ENCODE measurements around the gene CLMP.
A peak's percentile ranks its signal among the peaks of the same experiment; 100 is the strongest.

CLMP gene

DNA sequence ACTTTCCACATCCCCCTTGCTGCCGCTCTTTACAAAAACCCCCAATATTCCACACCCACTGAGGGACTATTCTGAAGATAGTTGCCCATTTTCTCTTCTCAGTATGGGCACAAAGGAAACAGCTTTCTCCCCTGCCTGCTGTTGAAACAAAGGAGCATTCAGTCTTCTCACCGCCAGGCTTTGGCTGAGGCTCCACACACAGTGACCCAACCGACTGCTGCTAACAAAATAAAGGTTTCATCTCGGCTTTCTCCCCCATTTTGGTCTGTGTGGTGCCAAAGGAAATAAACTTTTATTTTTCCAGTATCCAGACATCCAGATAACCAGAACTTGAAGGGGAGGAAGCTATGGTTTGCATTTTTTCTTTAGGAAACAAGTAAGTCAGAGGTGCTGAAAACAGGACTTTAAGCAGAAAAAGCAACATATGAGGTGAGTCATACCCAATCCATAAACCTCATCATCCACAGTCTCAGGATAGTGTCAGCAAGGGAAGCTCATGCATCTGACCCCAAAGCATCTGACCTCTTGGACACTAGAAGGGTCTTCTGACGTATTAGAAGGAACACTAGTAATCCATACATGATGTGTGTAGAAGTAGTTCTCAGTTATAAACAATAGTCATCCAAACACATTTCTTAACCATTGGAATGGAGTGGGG is 6.4 kb downstream of the CLMP start:
- peak; percentile 39 for DNase-seq (ENCODE audit: low spot score)

DNA sequence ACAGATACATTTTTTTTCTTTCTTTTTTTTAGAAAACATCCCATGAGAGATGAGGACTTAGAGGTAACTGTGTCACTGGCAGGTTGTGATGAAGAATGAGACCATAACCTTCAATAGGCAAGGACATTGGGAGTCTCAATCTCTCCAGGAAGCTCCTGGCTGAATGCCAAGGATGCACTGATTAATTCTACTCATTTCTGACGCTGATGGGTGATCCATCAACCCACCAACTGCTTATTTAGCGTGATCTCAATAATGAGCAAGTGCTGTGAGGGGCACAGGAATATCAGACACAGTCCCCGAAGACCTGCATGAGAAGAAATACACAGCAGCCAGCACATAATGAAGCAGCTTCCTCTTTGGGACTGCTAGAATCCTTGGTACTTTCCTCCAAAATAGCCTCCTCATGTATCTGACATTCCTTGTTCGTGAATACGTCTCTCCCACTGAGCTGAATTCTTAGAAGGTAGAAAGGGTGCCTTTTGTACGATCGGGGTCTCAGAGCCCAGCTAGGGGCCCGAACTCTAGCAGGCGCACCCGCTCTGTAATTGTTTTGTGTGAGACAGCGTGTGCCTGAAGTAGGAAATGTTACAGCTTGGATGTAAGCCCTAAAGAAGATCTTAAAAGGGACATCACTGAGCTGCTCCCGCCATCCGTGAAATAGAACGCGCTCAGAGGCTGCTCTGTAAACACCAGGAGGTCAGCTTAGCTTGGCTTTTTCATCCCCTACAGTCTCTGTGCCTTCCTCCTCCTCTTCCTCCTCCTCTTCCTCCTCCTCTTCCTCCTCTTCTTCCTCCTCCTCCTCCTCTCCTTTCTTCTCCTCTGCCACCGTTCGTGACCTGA is 7.2 kb downstream of the CLMP start:
- DNase-seq (ENCODE audit: low spot score), result peak; percentile 7

- DNase-seq (ENCODE audit: low spot score), result no peak
Measured at GRCh38 chr11:123187248-123187647, 7.8 kb downstream of the CLMP start.

DNA sequence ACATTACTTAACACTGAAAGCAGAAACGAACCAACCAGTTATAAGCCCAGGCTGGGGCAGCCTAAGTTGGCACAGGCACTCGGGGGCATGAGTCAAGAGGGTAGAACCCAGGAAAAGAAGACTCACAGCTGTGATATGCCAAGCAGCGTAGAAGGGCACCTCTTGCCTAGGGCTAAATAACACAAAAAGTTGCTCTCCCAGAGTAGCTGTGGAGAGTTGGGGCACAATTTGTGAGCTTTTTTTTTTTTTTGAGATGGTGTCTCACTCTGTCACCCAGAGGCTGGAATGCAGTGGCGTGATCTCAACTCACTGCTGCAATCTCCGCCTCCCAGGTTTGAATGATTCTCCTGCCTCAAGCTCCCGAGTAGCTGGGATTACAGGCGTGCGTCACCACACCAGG is 8.8 kb downstream of the CLMP start:
- no peak for DNase-seq (ENCODE audit: low spot score)

DNA sequence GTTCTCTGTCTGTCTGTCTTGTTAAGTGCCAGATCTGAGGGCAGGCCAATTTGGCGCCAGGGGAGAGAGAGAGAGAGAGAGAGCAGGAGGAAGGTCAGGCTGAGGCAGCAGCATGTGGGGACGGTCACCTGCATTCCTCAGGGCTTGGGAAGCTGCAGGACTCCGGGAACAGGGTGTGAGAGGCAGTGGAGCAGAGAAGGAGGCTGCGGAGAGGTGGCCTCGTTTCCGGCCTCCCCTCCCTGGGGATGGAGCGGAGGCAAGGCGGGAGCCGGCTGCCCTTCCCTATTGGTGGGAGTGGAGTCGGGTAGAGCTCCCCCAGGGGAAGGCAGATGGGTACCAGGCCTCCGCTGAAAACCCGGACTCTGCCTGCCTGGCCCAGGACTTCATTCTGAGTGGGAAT is 9.7 kb downstream of the CLMP start:
- no peak for DNase-seq (ENCODE audit: low spot score)

- no peak for DNase-seq (ENCODE audit: low spot score)
Measured at GRCh38 chr11:123184531-123184930, 10.5 kb downstream of the CLMP start.

DNA sequence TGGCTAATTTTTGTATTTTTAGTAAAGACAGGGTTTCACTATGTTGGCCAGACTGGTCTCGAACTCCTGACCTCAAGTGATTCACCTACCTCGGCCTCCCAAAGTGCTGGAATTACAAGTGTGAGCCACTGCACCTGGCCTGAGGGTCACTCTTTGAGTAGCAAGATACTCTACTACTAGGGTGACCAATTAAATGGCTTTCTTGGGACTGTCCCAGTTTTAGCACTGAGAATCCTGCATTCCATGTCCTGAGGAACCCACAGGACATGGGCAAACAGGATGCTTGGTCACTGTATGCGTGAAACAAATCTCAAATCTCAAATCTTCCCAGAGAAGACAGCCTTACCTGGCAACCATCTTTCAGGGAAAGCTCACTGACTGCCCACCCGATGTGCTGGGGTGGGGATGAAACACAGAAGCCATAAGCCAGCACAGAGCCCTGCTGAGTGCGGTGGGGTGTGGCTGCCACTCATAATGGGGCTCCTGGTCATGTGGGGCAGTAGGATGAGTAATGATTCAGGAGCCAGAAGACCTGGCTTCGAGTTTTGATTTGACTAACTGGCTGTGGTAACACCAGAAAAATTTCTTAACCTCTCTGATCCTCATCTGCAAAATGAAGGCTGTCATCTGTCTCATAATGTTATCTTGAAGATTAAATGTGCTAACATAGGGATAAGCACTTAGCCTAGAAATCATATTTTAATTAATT is 11.5 kb downstream of the CLMP start:
- no peak for DNase-seq (ENCODE audit: low spot score)

GRCh38 chr11:123181767-123182500 is 13.1 kb downstream of the CLMP start:
- no peak for DNase-seq (ENCODE audit: low spot score)

DNA sequence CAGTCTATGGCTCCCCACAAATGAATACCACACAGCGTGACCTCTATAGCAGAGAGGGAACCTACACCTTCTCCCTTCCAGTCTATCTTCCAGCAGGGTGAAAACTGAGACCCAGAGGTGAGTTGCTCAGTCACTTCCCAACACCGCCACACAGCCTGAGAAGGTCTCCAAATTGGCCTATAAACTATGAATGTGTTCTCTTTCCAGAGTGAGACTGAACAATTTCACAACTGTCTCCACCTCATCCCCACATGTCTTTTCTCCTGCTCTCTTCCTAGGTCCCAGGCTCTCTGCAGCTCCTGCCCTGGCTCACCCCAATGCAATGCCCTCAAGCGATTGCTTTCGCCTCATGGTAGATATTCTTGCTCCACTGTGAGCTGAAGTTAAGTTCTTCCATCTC is 14.0 kb downstream of the CLMP start:
- DNase-seq (ENCODE audit: low spot score), result no peak

- DNase-seq (ENCODE audit: low spot score), result no peak
Measured at GRCh38 chr11:123180574-123180973, 14.5 kb downstream of the CLMP start.

- DNase-seq (ENCODE audit: low spot score), result no peak
Measured at GRCh38 chr11:123180166-123180565, 14.9 kb downstream of the CLMP start.

DNA sequence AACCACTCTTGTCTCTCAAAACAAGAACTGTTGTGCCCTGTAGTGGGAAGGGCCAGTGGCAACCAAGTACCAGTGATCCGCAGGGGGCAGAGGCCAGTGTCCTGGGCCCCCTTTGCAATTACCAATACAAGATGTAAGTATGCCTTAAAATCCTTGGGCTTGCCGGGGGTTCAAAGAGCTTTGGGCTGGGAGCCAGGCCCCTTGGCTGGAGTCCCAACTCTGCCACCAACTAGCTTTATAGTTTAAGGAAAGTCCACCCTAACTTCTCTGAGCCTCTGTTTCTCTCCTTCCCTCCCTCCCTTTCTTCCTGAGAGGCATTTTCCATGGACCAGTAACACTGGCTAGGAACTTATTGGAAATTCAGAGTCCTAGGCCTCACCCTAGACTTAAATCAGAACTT is 15.5 kb downstream of the CLMP start:
- DNase-seq (ENCODE audit: low spot score), result no peak

- no peak for DNase-seq (ENCODE audit: low spot score)
Measured at GRCh38 chr11:123178186-123178585, 16.9 kb downstream of the CLMP start.

DNA sequence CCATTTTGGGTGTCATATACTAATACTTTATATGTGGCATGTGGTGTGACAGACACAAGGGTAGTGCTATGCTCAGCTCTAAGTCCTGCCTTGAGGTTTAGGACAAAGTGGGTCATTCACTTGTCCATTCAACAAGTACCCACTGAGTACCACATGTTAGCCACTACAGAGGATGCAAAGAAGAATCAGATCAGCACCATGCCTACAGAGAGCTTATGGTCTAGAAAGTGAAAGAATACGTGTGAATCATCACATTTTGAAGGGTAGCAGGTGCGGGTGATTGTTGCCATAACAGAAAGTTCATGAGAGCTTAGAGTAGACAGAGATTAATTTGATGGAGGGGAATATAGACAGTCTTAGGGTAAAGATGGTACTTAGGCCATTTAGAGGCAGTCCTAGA is 18.3 kb downstream of the CLMP start:
- no peak for DNase-seq (ENCODE audit: low spot score)

GRCh38 chr11:123174196-123175183 is 20.6 kb downstream of the CLMP start:
- DNase-seq (ENCODE audit: low spot score), result no peak

GRCh38 chr11:123173856-123174186 is 21.2 kb downstream of the CLMP start:
- DNase-seq (ENCODE audit: low spot score), result no peak

DNA sequence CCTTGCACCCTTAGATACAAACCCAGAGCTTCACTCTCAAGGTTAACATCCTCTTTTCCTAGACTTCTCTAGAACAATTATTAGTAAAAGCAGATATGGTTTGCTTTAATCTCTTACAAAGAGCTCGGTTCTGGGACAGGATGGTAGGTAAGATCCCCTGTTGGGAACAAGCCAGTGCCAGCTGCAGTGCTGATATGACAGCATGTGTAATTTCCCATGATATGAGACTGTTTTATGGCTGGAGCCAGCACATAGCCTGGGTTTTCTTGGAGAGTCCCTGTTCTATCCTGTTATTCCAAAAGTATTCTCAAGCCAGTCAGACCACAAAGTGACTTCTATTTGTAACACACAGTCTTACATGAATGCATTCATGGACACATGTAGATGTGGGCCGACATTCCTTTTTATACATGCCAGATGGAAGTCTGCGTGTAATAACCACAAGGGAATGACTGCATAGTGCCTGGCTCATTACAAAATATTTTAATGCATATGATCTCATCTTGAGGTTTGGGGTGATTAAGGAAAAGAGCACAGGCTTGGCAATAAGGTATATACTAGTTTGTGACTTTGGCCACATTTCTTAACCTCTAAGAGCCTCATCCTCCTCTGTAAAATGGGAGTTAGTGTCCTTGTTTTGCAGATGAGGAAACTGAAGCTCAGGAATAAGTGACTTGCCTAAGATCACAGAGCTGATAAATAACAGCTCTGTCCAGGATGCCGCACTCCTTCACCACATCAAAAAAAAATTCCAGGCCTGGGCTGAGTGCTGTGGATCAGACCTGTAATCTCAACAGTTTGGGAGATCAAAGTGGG is 21.8 kb downstream of the CLMP start:
- no peak for DNase-seq (ENCODE audit: low spot score)

DNA sequence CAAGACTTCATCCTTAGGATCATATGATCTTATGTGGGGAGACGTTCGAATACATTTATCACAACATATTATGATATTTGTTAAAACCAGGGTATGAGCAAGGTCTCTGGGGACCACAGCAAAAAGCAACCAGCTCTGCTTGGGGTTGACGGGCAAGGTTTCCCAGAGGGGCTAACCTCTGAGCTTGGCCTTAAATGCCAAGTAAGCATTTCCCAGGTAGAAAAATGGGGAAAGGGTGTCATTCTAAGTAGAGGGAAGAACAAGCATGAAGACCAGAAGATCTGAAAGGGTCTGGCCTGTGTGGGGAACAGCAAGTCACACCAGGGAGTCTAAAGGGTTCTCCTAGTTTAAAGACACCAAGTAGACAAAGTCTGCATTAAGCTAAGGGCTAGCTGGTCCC is 24.1 kb downstream of the CLMP start:
- DNase-seq (ENCODE audit: low spot score), result no peak

- DNase-seq (ENCODE audit: low spot score), result no peak
Measured at GRCh38 chr11:123169821-123170220, 25.2 kb downstream of the CLMP start.

DNA sequence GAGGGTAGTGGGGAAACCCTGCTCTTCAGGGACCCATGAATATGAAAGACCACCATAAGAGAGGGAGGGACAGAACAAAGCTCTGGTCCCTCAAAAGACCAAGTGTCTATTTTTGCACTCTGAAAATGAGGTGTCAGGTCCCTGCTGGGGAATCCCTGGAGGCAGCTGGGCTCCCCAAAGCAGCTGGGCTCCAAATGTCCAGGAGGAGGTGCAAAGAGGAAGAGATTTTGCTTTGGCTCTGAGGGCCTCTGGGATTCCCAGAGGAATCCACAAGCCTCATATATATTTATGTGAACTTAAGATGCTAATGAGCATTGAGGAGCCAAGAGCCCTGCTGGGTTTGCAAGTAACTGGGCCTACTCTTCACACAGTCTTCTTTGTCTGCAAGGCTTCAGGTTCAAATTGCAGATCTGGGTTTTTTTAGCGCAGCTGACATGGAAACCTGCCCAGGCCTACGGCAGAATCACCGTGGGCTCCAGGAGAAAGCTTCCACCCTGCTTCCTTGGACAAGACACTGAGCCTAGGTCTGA is 26.0 kb downstream of the CLMP start:
- DNase-seq (ENCODE audit: low spot score), result no peak

Data from putamen (tissue), 1 donor.